HCT116 (cell line): ENCODE results near the gene TPGS1.

Experiments used
- CTCF ChIP-seq, 3 experiments: fragments of 200-600 bp in 1 of 3; sonication (generic) in 1 of 3; IDR thresholded peaks in 2 of 3; conservative IDR thresholded peaks in 1 of 3; 2 replicates each; pipeline ENCODE4 v1.5.1; 2012 to 2017; ENCODE audit warnings: low read depth in 2 of 3, low read length in 2 of 3, antibody characterized with exemption in 1 of 3, borderline replicate concordance in 1 of 3, control low read depth in 1 of 3, mild to moderate bottlenecking in 1 of 3, mixed read lengths in 1 of 3, mixed run types in 1 of 3, moderate library complexity in 1 of 3; ENCODE audit not compliant: insufficient read depth in 1 of 3
- ELF1 ChIP-seq: IDR thresholded peaks from 2 replicates; pipeline ENCODE4 v1.6.1; 2012; ENCODE audit warnings: low read depth, borderline replicate concordance
- EZH2 ChIP-seq: fragments of 200-600 bp; sonication (generic); IDR thresholded peaks from 2 replicates; pipeline ENCODE4 v1.6.1; 2017; ENCODE audit warnings: antibody characterized with exemption, mixed run types
- EZH2phosphoT487 ChIP-seq: fragments of 200-600 bp; IDR thresholded peaks from 2 replicates; pipeline ENCODE4 v1.6.1; 2018; ENCODE audit warnings: antibody characterized with exemption, borderline replicate concordance
- POLR2A ChIP-seq: IDR thresholded peaks from 2 replicates; pipeline ENCODE4 v1.7.0; 2011; ENCODE audit warnings: borderline replicate concordance; ENCODE audit not compliant: insufficient read depth, insufficient read length; ENCODE audit errors: extremely low read depth

- TF ChIP-seq EZH2phosphoT487 (no peak), CTCF (IDR thresholded peaks at IDR 0.05 in 2 of 3, conservative IDR thresholded peaks at IDR 0.05 in 1 of 3; ENCODE audit: borderline replicate concordance in 1 of 3, insufficient read depth in 1 of 3, low read depth in 2 of 3, low read length in 2 of 3) (no peak), ELF1 (no peak), EZH2 (no peak), POLR2A (no peak)
These were observed 52.8 kb downstream of the TPGS1 start for GRCh38 chr19:560121-560520.
